B cell (primary cell): Measurements from ENCODE around the gene PI3.

Source experiments
- EZH2 ChIP-seq: IDR thresholded peaks from 2 replicates; pipeline ENCODE4 v1.6.1; 2012; ENCODE audit warnings: borderline replicate concordance, low read depth, mild to moderate bottlenecking, moderate library complexity, low read length; ENCODE audit not compliant: insufficient read depth, poor library complexity, severe bottlenecking
- TF ChIP-seq, protein P1 (sequence below): fragments of 200-600 bp; IDR thresholded peaks from one replicate; pipeline ENCODE4 v1.8.0; 2022; ENCODE audit warnings: antibody characterized with exemption, mild to moderate bottlenecking

DNA sequence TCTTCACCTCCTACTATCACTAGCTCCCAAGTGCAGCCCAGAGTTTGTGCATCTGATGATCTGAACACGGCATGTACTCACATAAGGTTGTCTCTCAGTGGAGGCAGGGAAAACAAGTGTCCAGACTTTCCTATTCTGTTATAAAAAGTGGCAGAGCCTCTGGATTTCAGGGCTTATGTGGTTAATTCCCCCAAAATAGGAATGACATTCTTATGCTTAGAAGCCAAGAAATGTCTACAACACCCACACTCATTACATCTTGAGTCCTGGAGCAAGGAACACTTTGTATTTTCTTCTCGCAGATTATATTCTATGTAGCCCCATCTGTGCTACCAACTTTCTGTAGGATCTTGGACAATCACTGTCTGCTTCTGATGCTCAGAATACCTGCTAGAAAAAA lies 18.6 kb downstream of the PI3 start:
- TF ChIP-seq, protein P1, sequence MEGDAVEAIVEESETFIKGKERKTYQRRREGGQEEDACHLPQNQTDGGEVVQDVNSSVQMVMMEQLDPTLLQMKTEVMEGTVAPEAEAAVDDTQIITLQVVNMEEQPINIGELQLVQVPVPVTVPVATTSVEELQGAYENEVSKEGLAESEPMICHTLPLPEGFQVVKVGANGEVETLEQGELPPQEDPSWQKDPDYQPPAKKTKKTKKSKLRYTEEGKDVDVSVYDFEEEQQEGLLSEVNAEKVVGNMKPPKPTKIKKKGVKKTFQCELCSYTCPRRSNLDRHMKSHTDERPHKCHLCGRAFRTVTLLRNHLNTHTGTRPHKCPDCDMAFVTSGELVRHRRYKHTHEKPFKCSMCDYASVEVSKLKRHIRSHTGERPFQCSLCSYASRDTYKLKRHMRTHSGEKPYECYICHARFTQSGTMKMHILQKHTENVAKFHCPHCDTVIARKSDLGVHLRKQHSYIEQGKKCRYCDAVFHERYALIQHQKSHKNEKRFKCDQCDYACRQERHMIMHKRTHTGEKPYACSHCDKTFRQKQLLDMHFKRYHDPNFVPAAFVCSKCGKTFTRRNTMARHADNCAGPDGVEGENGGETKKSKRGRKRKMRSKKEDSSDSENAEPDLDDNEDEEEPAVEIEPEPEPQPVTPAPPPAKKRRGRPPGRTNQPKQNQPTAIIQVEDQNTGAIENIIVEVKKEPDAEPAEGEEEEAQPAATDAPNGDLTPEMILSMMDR = no peak
- TF ChIP-seq EZH2 = no peak
